SH-SY5Y (cell line): ENCODE results near the gene FEZ2.

Experiments
- GATA2 ChIP-seq: IDR thresholded peaks from 2 replicates; pipeline ENCODE4 v1.6.1; 2011; ENCODE audit warnings: mild to moderate bottlenecking, low read depth, low read length
- GATA3 ChIP-seq: IDR thresholded peaks from 2 replicates; pipeline ENCODE4 v1.6.1; 2011; ENCODE audit warnings: low read depth, mild to moderate bottlenecking, low read length, moderate library complexity

DNA sequence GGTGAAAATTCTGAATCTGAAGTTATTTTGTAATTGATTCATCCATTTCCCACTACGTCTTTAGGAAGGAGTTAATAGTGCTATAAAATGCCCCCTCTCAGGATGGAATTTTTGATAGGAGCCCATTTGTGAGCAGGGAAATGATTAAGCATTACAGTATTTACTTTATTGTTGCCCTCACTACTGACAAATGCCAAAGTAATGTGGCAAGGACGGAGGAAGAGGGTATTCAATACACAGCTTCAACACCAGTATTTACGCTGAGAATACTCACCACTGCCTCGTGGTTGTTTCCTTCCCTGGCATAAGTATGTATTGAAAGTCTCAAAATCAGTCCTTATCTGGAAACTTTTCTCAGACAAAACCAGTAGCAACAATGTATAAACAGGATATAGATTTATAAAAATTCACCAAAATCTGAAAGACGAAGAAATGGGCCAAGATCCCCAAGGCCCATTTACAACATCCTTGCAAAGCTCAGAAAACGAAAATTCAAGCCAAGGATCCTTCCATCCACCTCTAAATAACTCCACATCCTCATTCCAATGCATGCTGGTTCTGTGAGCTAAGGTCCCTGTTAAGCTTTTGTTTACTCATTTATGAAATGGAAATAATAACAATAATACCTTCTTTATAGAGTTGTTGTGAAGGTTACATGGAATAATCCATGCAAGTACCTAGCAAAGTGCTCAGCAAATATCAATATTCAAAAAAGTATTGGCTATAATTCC lies 29.3 kb downstream of the FEZ2 start:
- no peak for TF ChIP-seq GATA2
- TF ChIP-seq GATA3 = no peak
